ENCODE measurements around the gene NRN1L.
"Not testable (repeated sequence)": the region's sequence is repeated elsewhere in the genome, so short reads cannot be mapped to it uniquely, and the experiment has no call there.

The NRN1L gene

GRCh38 chr16:67848118-67848517, 36.6 kb upstream of the NRN1L start:
- H3K9me3 Mint-ChIP-seq = no peaks in the 10 kb centered on the region
- no peaks in the 10 kb centered on the region for H3K36me3 Mint-ChIP-seq
- DNase-seq (ENCODE audit: low spot score in 2 of 2) (no peak), ATAC-seq (ENCODE audit: low read depth) (no peak)
- peak overlapping the region; percentile 79 for H3K4me3 Mint-ChIP-seq
- peaks cover 25% of the 10 kb centered on the region for H3K4me1 Mint-ChIP-seq
- H3K27me3 Mint-ChIP-seq = no peaks in the 10 kb centered on the region
- H3K27ac Mint-ChIP-seq = no peak overlapping the region

- no peak overlapping the region for H3K4me3 Mint-ChIP-seq
These were observed 31.0 kb upstream of the NRN1L start for GRCh38 chr16:67853670-67854069.

GRCh38 chr16:67855789-67856188, 28.9 kb upstream of the NRN1L start:
- no peaks in the 10 kb centered on the region for H3K27me3 Mint-ChIP-seq
- no peak overlapping the region for H3K27ac Mint-ChIP-seq

More at GRCh38 chr16:67853670-67854069, 31.0 kb upstream of the NRN1L start:
- DNase-seq (ENCODE audit: low spot score in 2 of 2) = no peak
- no peak overlapping the region for H3K27ac Mint-ChIP-seq
- no peaks in the 10 kb centered on the region for H3K27me3 Mint-ChIP-seq
- no peak for ATAC-seq (ENCODE audit: low read depth)
- peaks cover 22% of the 10 kb centered on the region for H3K4me1 Mint-ChIP-seq
- H3K36me3 Mint-ChIP-seq = no peaks in the 10 kb centered on the region
- no peaks in the 10 kb centered on the region for H3K9me3 Mint-ChIP-seq

GRCh38 chr16:67856927-67857546, 27.6 kb upstream of the NRN1L start:
- peaks cover 24% of the 10 kb centered on the region for H3K4me1 Mint-ChIP-seq
- ATAC-seq (ENCODE audit: low read depth) = no peak
- DNase-seq (ENCODE audit: low spot score in 2 of 2) = no peak
- H3K27ac Mint-ChIP-seq = no peak overlapping the region
- no peaks in the 10 kb centered on the region for H3K36me3 Mint-ChIP-seq
- no peaks in the 10 kb centered on the region for H3K27me3 Mint-ChIP-seq
- no peak overlapping the region for H3K4me3 Mint-ChIP-seq
- no peaks in the 10 kb centered on the region for H3K9me3 Mint-ChIP-seq

More at GRCh38 chr16:67855789-67856188, 28.9 kb upstream of the NRN1L start:
- ATAC-seq (ENCODE audit: low read depth) (no peak), DNase-seq (ENCODE audit: low spot score in 2 of 2) (no peak)
- peaks cover 19% of the 10 kb centered on the region for H3K4me1 Mint-ChIP-seq
- H3K4me3 Mint-ChIP-seq = no peak overlapping the region
- H3K36me3 Mint-ChIP-seq = no peaks in the 10 kb centered on the region
- H3K9me3 Mint-ChIP-seq = no peaks in the 10 kb centered on the region

GRCh38 chr16:67857547-67858233, 27.0 kb upstream of the NRN1L start:
- no peak for DNase-seq (ENCODE audit: low spot score in 2 of 2)
- ATAC-seq (ENCODE audit: low read depth) = no peak

GRCh38 chr16:67858500-67858899, 26.2 kb upstream of the NRN1L start:
- H3K27me3 Mint-ChIP-seq = no peaks in the 10 kb centered on the region
- no peak for ATAC-seq (ENCODE audit: low read depth)

More at GRCh38 chr16:67857547-67858233, 27.0 kb upstream of the NRN1L start:
- no peaks in the 10 kb centered on the region for H3K9me3 Mint-ChIP-seq
- H3K4me1 Mint-ChIP-seq = peaks cover 24% of the 10 kb centered on the region
- H3K27me3 Mint-ChIP-seq = no peaks in the 10 kb centered on the region
- no peak overlapping the region for H3K4me3 Mint-ChIP-seq
- no peaks in the 10 kb centered on the region for H3K36me3 Mint-ChIP-seq
- H3K27ac Mint-ChIP-seq = peak overlapping the region; percentile 17

GRCh38 chr16:67860589-67861398, 23.9 kb upstream of the NRN1L start:
- Mint-ChIP-seq H3K4me3 (no peak overlapping the region), H3K9me3 (no peaks in the 10 kb centered on the region), H3K27ac (no peak overlapping the region), H3K27me3 (no peaks in the 10 kb centered on the region), H3K4me1 (peaks cover 19% of the 10 kb centered on the region), H3K36me3 (no peaks in the 10 kb centered on the region)
- DNase-seq (ENCODE audit: low spot score in 2 of 2) = no peak
- ATAC-seq (ENCODE audit: low read depth) = no peak

More at GRCh38 chr16:67858500-67858899, 26.2 kb upstream of the NRN1L start:
- no peak for DNase-seq (ENCODE audit: low spot score in 2 of 2)
- Mint-ChIP-seq H3K4me1 (peaks cover 24% of the 10 kb centered on the region), H3K4me3 (no peak overlapping the region), H3K9me3 (no peaks in the 10 kb centered on the region), H3K27ac (peak overlapping the region; percentile 17), H3K36me3 (no peaks in the 10 kb centered on the region)

GRCh38 chr16:67861877-67862276, 22.8 kb upstream of the NRN1L start:
- H3K9me3 Mint-ChIP-seq = no peaks in the 10 kb centered on the region
- no peak overlapping the region for H3K4me3 Mint-ChIP-seq
- DNase-seq (ENCODE audit: low spot score in 2 of 2) (no peak), ATAC-seq (ENCODE audit: low read depth) (no peak)
- H3K27me3 Mint-ChIP-seq = no peaks in the 10 kb centered on the region
- peaks cover 19% of the 10 kb centered on the region for H3K4me1 Mint-ChIP-seq
- no peaks in the 10 kb centered on the region for H3K36me3 Mint-ChIP-seq
- no peak overlapping the region for H3K27ac Mint-ChIP-seq

GRCh38 chr16:67862623-67863583, 21.8 kb upstream of the NRN1L start:
- ATAC-seq (ENCODE audit: low read depth) (no peak), DNase-seq (ENCODE audit: low spot score in 2 of 2) (no peak)
- Mint-ChIP-seq H3K27ac (no peak overlapping the region), H3K9me3 (no peaks in the 10 kb centered on the region), H3K4me3 (no peak overlapping the region), H3K4me1 (peaks cover 10% of the 10 kb centered on the region), H3K27me3 (no peaks in the 10 kb centered on the region), H3K36me3 (no peaks in the 10 kb centered on the region)

GRCh38 chr16:67864044-67864443, 20.6 kb upstream of the NRN1L start:
- H3K4me1 Mint-ChIP-seq; H3K4me3 Mint-ChIP-seq; H3K27me3 Mint-ChIP-seq; DNase-seq (ENCODE audit: low spot score in 2 of 2); H3K36me3 Mint-ChIP-seq; ATAC-seq (ENCODE audit: low read depth); H3K27ac Mint-ChIP-seq; H3K9me3 Mint-ChIP-seq: not testable (repeated sequence)

GRCh38 chr16:67864594-67864993, 20.1 kb upstream of the NRN1L start:
- Mint-ChIP-seq H3K4me1 (peaks cover 6% of the 10 kb centered on the region), H3K9me3 (no peaks in the 10 kb centered on the region), H3K27ac (peak overlapping the region; percentile 53), H3K36me3 (no peaks in the 10 kb centered on the region), H3K4me3 (no peak overlapping the region), H3K27me3 (no peaks in the 10 kb centered on the region)
- no peak for ATAC-seq (ENCODE audit: low read depth)
- no peak for DNase-seq (ENCODE audit: low spot score in 2 of 2)

- Mint-ChIP-seq H3K4me3 (no peak overlapping the region), H3K9me3 (no peaks in the 10 kb centered on the region), H3K4me1 (peaks cover 6% of the 10 kb centered on the region)
These were observed 19.4 kb upstream of the NRN1L start for GRCh38 chr16:67865318-67865717.

GRCh38 chr16:67868290-67868689, 16.4 kb upstream of the NRN1L start:
- H3K4me1 Mint-ChIP-seq = peaks cover 4% of the 10 kb centered on the region
- peaks cover 7% of the 10 kb centered on the region for H3K36me3 Mint-ChIP-seq
- H3K9me3 Mint-ChIP-seq = no peaks in the 10 kb centered on the region
- ATAC-seq (ENCODE audit: low read depth) (no peak), DNase-seq (ENCODE audit: low spot score in 2 of 2) (no peak)
- H3K4me3 Mint-ChIP-seq = no peak overlapping the region
- no peak overlapping the region for H3K27ac Mint-ChIP-seq
- H3K27me3 Mint-ChIP-seq = no peaks in the 10 kb centered on the region

More at GRCh38 chr16:67865318-67865717, 19.4 kb upstream of the NRN1L start:
- no peak for ATAC-seq (ENCODE audit: low read depth)
- Mint-ChIP-seq H3K27me3 (no peaks in the 10 kb centered on the region), H3K36me3 (peaks cover 2% of the 10 kb centered on the region), H3K27ac (no peak overlapping the region)
- DNase-seq (ENCODE audit: low spot score in 2 of 2) = no peak
